VCaP (cell line): ENCODE results near the gene SLC26A9.
"Not testable (repeated sequence)": the region's sequence is repeated elsewhere in the genome, so short reads cannot be mapped to it uniquely, and the experiment has no call there.

Experiments used
- H3K27ac ChIP-seq: fragments of 450-650 bp; 2 replicates; pipeline ENCODE4 v1.5.1; 2017
- TF ChIP-seq, protein P1 (sequence below): fragments of 450-650 bp; conservative IDR thresholded peaks from 2 replicates; pipeline ENCODE4 v1.5.1; 2017; ENCODE audit warnings: mild to moderate bottlenecking, moderate library complexity

SLC26A9 gene

DNA sequence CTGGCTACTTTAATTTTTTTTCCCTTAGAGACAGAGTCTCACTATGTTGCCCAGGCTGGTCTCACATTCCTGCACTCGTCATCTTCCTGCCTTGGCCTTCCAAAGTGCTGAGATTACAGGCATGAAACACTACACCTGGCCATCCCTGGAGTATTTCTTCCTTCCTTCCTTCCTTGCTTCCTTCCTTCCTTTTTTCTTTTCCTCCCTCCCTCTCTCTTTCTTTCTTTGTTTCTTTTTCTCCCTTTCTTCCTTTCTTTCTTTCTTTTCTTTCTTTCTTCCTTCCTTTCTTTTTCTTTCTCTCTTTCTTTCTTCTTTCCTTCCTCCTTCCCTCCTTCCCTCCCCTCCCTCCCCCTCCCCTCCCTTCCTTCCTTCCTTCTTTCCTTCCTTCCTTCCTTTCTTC lies 46.9 kb downstream of the SLC26A9 start:
- no peak overlapping the region for H3K27ac ChIP-seq
- TF ChIP-seq, protein P1, sequence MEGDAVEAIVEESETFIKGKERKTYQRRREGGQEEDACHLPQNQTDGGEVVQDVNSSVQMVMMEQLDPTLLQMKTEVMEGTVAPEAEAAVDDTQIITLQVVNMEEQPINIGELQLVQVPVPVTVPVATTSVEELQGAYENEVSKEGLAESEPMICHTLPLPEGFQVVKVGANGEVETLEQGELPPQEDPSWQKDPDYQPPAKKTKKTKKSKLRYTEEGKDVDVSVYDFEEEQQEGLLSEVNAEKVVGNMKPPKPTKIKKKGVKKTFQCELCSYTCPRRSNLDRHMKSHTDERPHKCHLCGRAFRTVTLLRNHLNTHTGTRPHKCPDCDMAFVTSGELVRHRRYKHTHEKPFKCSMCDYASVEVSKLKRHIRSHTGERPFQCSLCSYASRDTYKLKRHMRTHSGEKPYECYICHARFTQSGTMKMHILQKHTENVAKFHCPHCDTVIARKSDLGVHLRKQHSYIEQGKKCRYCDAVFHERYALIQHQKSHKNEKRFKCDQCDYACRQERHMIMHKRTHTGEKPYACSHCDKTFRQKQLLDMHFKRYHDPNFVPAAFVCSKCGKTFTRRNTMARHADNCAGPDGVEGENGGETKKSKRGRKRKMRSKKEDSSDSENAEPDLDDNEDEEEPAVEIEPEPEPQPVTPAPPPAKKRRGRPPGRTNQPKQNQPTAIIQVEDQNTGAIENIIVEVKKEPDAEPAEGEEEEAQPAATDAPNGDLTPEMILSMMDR: no peak

DNA sequence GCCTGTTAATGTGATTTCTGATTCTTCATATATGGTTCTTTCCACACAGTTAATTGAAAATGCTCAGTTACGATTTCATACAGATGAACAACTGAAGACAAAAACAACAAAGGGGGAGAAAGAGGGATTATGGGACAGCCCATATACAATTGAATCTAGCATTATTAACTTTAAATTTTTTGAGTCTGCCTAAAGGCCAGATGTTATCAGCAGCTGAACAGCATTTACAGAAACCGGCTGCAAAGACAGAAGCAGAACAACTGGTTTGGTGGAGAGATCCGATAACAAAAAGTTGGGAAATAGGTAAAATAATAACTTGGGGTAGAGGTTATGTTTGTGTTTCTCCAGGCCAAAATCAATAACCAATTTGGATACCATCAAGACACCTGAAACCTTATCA lies 49.1 kb downstream of the SLC26A9 start:
- H3K27ac ChIP-seq: not testable (repeated sequence)

DNA sequence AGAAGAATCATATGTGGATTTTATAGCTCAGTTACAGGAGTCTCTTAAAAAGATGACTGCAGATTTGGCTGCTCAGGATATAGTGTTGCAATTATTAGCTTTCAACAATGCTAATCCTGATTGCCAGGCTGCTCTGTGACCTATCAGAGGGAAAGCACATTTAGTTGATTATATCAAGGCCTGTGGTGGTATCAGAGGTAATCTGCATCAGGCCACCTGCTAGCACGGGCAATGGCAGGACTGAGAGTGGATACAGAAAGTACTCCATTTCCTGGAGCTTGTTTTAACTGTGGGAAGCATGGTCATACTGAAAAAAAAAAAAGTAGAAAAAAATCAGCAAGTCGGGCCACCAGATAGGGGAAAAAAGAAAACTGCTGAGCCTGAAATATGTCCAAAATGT lies 51.1 kb downstream of the SLC26A9 start:
- not testable (repeated sequence) for H3K27ac ChIP-seq

DNA sequence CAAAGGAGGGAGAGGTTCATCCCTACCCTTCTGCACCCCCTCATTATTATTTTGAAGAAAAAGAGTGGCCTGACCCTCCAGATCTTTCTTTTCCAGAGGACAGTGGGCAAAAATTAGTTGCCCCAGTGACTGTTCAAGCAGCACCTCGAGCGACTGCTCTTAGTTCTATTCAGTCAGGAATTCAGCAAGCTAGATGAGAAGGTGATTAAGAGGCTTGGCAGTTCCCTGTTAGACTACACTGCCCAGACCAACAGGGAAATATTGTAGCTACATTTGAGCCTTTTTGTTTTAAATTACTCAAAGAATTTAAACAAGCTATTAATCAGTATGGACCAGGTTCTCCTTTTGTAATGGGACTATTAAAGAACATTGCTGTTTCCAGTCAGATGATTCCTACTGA lies 51.8 kb downstream of the SLC26A9 start:
- H3K27ac ChIP-seq: not testable (repeated sequence)

DNA sequence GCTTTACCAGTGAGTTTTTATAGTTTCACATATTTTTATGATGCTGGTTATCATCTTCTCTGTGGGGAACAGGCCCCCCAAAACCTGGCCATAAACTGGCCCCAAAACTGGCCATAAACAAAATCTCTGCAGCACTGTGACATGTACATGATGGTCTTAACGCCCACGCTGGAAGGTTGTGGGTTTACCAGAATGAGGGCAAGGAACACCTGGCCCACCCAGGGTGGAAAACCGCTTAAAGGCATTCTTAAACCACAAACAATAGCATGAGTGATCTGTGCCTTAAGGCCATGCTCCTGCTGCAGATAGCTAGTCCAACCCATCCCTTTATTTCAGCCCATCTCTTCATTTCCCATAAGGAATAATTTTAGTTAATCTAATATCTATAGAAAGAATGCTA lies 52.6 kb downstream of the SLC26A9 start:
- not testable (repeated sequence) for H3K27ac ChIP-seq

DNA sequence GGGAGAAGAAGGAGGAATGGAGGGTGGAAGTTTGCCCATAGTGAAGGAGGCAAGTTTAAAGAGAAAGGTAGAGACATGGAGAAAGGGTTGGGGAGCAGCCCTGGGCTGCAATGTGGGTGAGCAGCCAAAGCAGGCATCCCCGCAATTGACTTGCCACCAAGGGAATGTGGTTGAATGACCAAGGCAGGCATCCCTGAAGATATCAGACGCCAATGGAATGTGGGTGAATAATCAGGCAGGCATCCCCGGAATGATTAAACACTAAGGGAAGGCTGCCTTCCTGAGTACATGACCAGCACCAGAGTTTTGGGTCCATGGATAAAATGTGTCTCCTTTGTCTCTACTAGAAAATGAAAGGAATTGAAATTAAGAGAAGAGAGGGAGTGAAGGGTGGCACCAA lies 53.5 kb downstream of the SLC26A9 start:
- H3K27ac ChIP-seq: not testable (repeated sequence)

DNA sequence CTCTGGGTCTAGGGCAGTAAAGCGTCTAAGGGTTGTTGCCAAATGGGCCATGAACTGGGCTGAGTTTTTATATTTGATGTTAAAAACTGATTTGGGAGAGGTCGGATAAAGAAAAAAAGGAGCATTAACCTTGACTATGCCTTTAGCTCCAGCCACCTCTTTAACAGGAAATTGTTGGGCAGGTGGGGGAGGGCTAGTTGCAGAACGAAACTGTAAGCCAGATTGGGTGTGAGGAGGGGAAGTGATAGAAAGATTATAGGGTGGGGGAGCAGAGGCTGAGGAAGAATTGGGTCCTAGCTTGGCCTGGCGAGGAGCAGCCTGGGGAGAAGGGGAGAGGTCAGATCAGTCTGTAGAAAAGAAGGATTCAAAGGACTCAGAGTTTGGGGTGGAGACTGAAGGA lies 54.2 kb downstream of the SLC26A9 start:
- H3K27ac ChIP-seq: not testable (repeated sequence)

DNA sequence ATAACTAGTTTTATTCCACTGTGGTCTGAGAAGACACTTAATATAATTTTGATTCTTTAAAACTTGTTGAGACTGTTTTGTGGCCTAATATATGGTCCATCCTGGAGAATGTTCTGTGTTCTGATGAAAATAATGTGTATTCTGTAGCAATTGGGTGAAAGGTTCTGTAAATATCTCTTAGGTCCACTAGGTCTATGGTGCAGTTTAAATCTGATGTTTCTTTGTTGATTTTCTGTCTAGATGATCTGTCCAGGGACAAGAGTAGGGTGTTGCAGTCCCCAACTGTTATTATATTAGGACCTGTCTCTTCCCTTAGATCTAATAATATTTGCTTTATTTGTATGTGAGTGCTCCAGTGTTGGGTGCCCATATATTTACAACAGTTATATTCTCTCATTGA lies 59.5 kb downstream of the SLC26A9 start:
- no peak overlapping the region for H3K27ac ChIP-seq
- TF ChIP-seq, protein P1: no peak

DNA sequence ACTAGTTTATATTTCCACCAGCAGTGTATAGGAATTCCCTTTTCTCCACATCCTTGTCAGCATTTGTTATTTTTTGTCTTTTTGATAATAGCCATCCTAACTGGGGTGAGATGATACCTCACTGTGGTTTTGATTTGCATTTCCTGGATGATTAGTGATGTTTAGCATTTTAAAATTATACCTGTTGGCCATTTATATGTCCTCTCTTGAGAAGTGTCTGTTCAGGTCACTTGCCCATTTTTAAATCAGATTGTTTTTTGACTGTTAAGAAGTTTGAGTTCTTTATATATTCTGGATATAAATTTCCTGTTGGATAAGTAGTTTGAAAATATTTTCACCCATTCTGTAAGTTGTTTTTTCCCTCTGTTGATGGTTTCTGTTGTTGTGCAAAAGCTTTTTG lies 62.3 kb downstream of the SLC26A9 start:
- H3K27ac ChIP-seq: no peak overlapping the region
- TF ChIP-seq, protein P1: no peak

DNA sequence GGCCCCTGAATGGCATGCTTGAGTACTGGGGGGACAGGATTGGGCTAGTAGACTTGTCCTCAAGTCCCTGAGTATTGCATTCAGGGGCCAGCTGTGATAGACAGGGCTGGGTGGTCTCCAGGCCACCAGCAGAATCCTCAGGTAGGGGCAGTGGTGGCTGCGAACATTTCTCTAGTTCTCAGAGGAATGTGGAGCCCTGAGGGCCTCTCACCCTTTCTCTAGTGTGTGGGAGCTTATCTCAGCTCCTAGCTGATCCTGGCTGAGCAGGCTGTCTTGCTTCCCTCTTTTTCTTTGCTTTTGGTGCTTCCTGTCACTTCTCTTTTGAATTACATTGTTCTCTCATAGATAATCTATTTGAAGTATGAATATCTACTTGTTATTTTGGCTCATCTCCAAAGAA lies 63.3 kb downstream of the SLC26A9 start:
- H3K27ac ChIP-seq: no peak overlapping the region
- TF ChIP-seq, protein P1: no peak

DNA sequence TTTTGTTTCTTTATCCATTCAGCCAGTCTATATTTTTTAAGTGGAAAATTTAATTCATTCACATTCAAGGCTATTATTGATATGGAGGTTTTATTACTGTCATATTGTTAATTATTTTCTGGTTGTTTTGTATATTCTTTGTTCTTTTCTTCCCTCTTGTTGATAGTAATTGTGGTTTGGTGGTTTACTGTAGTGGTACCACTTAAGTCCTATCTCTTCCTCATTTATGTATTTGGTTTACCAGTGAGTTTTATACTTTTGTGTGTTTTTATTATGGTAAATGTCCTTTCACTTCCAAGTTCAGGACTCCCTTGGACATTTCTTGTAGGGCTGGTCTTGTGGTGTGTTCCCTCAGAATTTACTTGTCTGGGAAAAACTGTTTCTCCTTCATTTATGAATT lies 65.2 kb downstream of the SLC26A9 start:
- H3K27ac ChIP-seq: no peak overlapping the region
- TF ChIP-seq, protein P1: no peak

DNA sequence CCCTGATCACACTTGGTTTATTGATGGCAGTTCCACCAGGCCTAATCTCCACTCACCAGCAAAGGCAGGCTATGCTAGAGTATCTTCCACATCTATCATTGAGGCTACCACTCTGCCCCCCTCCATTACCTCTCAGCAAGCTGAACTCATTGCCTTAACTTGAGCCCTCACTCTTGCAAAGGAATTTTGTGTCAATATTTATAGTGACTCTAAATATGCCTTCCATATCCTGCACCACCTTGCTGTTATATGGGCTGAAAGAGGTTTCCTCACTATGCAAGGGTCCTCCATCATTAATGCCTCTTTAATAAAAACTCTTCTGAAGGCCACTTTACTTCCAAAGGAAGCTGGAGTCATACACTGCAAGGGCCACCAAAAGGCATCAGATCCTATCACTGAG lies 70.1 kb downstream of the SLC26A9 start:
- H3K27ac ChIP-seq: not testable (repeated sequence)
